ENCODE measurements around the gene PLXNA1.

DNA sequence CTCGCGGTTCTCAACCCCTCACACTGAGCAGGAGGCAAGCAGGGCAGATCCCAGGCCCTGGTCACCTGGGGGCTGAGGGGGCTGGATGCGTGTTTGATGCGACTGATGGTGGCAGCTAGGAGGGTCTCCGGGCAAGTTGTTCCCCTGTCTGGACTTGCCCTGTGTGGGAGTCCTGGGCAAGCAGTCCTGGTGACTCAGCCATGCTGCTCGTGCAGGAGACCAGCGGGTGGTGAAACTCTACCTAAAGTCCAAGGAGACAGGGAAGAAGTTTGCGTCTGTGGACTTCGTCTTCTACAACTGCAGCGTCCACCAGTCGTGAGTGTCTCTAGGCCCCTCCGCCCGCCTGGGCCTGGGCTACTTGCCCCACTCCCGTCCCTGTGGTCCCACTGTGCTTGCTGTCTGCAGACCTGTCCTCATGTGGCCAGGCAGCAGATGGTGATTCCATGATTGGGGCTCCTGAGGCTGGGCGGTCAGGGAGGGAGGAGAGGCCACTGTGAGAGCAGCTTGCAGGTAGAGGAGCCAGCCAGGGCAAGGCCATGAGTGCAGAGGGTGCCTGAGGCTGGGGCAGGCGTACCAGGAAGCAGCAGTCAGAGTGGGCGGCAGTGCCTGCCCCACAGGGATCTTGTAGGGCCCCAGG is 23.1 kb downstream of the PLXNA1 start:
- TF ChIP-seq, protein P1, sequence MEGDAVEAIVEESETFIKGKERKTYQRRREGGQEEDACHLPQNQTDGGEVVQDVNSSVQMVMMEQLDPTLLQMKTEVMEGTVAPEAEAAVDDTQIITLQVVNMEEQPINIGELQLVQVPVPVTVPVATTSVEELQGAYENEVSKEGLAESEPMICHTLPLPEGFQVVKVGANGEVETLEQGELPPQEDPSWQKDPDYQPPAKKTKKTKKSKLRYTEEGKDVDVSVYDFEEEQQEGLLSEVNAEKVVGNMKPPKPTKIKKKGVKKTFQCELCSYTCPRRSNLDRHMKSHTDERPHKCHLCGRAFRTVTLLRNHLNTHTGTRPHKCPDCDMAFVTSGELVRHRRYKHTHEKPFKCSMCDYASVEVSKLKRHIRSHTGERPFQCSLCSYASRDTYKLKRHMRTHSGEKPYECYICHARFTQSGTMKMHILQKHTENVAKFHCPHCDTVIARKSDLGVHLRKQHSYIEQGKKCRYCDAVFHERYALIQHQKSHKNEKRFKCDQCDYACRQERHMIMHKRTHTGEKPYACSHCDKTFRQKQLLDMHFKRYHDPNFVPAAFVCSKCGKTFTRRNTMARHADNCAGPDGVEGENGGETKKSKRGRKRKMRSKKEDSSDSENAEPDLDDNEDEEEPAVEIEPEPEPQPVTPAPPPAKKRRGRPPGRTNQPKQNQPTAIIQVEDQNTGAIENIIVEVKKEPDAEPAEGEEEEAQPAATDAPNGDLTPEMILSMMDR (IDR thresholded peaks at IDR 0.05), result no peak
- TF ChIP-seq EZH2 (IDR thresholded peaks at IDR 0.05), result no peak

Data from neural progenitor cell (in vitro differentiated cells).